Right renal pelvis (tissue), 4 donors: ENCODE results near the gene VARS2. TPM values are rescaled to one million over a fixed set of nuclear protein-coding genes. Genes with fewer than 3 reads are reported as not detected.
"Not testable (repeated sequence)": the region's sequence is repeated elsewhere in the genome, so short reads cannot be mapped to it uniquely, and the experiment has no call there.

Experiments used
- DNase-seq, 4 donors: peaks; one replicate each; pipeline ENCODE4 v3.0.0-alpha.2; 2013; ENCODE audit warnings: low read depth in 4 of 4, low spot score in 3 of 4, missing footprints in 1 of 4
- polyA plus RNA-seq, 4 donors: library from polyadenylated mRNA; unstranded; fragments of 120-200 nt; gene quantifications; one replicate each; pipeline ENCODE4 v1.2.1, GENCODE V29; 2013; ENCODE audit not compliant: insufficient read length in 4 of 4

Gene VARS2
- 10 to 100 TPM; 30.5 to 47.1 (median 35.5) TPM for polyA plus RNA-seq

GRCh38 chr6:30914076-30914853 lies at the start of gene VARS2:
Gene VARS2, plus strand, starts transcription at chr6:30914238. Its CDS starts 599 bp downstream, at chr6:30914837.
- DNase-seq, result peak; percentile 86 to 93 (median 89)

- no peak for DNase-seq
Measured at GRCh38 chr6:30864325-30864724, 49.7 kb upstream of the VARS2 start.

GRCh38 chr6:30869241-30869749 lies 44.7 kb upstream of the VARS2 start:
- DNase-seq, result not testable (repeated sequence)

DNA sequence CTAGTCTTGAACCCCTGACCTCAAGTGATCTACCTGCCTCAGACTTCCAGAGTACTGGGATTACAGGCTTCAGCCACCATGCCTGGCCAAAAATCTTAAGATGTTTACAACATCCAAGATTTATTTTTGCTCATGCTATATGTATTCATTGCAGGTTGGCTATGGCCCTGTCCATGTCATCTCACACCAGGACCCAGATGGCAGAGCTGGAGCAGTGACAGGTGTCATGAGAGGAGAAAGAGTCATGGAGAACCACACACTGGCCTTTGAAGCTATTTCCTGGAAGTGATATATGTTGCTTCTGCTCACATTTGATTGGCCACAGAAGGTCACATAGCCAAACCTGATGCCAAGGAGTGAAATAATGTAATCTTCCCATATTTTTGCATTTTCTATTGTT lies 43.5 kb upstream of the VARS2 start:
- DNase-seq, result no peak

- no peak for DNase-seq
Measured at GRCh38 chr6:30871592-30872183, 42.4 kb upstream of the VARS2 start.

GRCh38 chr6:30873137-30873640 lies 40.8 kb upstream of the VARS2 start:
- no peak for DNase-seq

- not testable (repeated sequence) for DNase-seq
Measured at GRCh38 chr6:30873795-30874194, 40.2 kb upstream of the VARS2 start.

GRCh38 chr6:30875244-30876038 lies 38.6 kb upstream of the VARS2 start:
- DNase-seq, result no peak

- DNase-seq, result no peak
Measured at GRCh38 chr6:30876039-30876730, 37.9 kb upstream of the VARS2 start.

DNA sequence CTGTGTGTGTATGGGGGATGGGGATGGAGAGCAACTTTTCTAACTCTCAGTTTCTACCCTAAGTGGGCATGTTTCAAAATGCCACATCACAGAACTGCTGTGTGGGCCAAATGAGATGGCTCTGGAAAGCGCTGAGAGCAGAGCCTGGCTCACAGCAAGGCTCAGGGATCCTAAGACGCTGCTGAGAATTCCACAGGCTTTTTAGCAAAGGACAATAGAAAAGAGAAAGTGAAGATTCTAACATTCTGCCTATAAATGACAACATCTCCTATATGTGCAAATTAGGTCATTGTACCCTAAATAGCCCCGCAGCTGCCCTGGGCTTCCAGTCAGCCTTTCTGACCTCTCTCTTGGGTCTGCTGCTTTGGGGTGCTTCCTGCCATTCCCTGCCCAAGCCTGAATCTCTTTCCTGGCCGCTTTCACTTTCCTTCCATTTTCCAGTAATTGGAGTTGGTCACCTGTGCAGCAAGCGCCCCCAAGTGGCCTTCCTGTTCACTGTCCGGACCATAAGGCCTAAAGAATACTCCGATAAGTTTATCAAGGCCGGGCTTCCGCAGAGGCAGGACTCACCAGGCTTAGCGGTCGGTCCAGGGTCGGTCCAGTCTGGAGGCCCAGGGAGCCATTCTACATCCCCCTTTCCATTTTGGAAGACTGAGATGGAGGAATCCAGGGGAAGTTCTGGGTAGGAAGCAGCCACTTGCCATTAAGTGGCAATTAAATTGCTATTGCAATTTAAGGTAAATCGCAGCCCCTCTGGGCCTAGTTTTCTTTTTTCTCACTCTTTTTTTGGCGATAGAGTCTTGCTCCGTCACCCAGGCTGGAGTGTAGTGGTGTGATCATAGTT lies 36.4 kb upstream of the VARS2 start:
- peak in 3 of 4 donors; percentile 78 to 85 (median 84) for DNase-seq

- no peak for DNase-seq
Measured at GRCh38 chr6:30879684-30880427, 34.2 kb upstream of the VARS2 start.

GRCh38 chr6:30880698-30881252 lies 33.3 kb upstream of the VARS2 start:
- DNase-seq, result peak in 1 of 4 donors; percentile 51

DNA sequence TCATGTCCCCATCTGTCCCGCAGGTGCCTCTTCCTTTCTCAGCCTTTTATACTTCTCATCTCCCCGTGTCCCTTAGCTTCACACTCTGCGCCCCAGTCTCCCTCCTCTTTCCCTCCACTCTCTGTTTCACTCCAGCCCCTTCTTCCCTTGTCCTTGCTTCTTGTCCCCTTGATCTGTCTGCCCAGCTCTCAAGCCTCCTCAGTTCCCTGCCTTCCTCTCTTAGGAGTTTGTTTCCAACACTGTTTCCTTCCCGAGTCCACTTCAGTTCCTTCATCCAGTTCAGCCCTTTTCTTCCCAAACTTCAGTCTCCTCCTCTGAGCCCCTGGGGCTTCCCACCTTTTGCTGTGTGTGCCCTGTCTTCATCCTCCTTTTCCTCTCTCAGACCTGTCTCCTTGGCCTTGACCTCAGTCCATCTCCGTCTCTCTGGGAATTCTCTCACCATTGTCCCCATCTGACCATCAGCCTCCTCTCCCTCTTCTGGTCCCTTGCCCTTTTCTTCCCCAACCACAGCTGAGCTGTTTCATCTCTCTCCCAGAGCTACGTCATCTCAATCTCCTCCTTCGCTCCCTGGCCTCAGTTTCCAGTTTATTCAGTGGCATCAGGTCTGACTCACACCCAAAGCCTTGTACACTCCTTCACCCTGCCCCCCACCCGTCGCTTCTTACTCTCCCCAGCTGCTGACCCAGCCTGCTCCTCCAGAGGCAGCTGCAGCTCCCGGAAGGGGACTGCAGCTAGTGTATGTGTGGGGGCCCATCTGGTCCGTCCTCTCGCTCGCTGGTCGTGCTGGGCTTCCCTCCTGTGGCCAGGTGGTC lies 32.4 kb upstream of the VARS2 start:
- DNase-seq, result no peak

- peak in 2 of 4 donors; percentile 34 to 68 for DNase-seq
Measured at GRCh38 chr6:30882204-30882758, 31.8 kb upstream of the VARS2 start.

- DNase-seq, result peak in 2 of 4 donors; percentile 45 to 58
Measured at GRCh38 chr6:30882759-30883684, 31.0 kb upstream of the VARS2 start.
